SK-N-SH (cell line): ENCODE data around the gene RFK.

ENCODE experiments used
- RAD21 ChIP-seq: IDR thresholded peaks from 2 replicates; pipeline ENCODE4 v1.6.1; 2012; ENCODE audit warnings: mild to moderate bottlenecking, low read length
- TF ChIP-seq, protein P1 (sequence below): fragments of 200-600 bp; sonication (generic); IDR thresholded peaks from 2 replicates; pipeline ENCODE4 v1.6.1; 2017; ENCODE audit warnings: antibody characterized with exemption, mild to moderate bottlenecking, moderate library complexity

DNA sequence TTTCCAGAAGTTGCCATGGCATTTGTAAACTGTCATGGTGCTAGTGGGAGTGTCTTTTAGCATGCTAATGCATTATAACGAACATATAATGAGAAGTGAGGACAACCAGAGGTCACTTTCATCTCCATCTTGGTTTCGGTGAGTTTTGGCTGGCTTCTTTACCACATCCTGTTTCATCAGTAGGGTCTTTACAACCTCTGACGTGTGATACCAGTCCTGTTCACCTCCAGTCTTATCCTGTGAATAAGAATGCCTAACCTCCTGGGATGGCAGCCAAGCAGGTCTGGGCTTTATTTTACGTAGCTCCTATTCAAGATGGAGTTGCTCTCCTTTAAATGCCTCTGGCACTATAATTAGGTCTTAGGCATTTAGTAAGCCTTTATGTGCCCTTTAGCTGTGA, 20.4 kb upstream of the RFK start:
- TF ChIP-seq, protein P1, sequence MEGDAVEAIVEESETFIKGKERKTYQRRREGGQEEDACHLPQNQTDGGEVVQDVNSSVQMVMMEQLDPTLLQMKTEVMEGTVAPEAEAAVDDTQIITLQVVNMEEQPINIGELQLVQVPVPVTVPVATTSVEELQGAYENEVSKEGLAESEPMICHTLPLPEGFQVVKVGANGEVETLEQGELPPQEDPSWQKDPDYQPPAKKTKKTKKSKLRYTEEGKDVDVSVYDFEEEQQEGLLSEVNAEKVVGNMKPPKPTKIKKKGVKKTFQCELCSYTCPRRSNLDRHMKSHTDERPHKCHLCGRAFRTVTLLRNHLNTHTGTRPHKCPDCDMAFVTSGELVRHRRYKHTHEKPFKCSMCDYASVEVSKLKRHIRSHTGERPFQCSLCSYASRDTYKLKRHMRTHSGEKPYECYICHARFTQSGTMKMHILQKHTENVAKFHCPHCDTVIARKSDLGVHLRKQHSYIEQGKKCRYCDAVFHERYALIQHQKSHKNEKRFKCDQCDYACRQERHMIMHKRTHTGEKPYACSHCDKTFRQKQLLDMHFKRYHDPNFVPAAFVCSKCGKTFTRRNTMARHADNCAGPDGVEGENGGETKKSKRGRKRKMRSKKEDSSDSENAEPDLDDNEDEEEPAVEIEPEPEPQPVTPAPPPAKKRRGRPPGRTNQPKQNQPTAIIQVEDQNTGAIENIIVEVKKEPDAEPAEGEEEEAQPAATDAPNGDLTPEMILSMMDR = no peak
- no peak for TF ChIP-seq RAD21
